Glutamatergic neuron (in vitro differentiated cells): ENCODE measurements around the gene C7orf33. TPM values are rescaled to one million over a fixed set of nuclear protein-coding genes. Genes with fewer than 3 reads are reported as not detected.
"Not testable (repeated sequence)": the region's sequence is repeated elsewhere in the genome, so short reads cannot be mapped to it uniquely, and the experiment has no call there.

Experiments
- DNase-seq: peaks from one replicate; pipeline ENCODE4 v3.0.0; 2022
- H3K27ac Mint-ChIP-seq: one replicate; pipeline ENCODE4 v1.8.0; 2020; ENCODE audit warnings: mild to moderate bottlenecking, mixed read lengths, inconsistent platforms; ENCODE audit not compliant: unreplicated experiment
- H3K27me3 Mint-ChIP-seq: one replicate; pipeline ENCODE4 v1.8.0; 2020; ENCODE audit warnings: mild to moderate bottlenecking, moderate library complexity, mixed read lengths, inconsistent platforms; ENCODE audit not compliant: unreplicated experiment
- H3K36me3 Mint-ChIP-seq: one replicate; pipeline ENCODE4 v1.8.0; 2020; ENCODE audit warnings: mild to moderate bottlenecking, mixed read lengths, inconsistent platforms; ENCODE audit not compliant: unreplicated experiment
- H3K4me1 Mint-ChIP-seq: one replicate; pipeline ENCODE4 v1.8.0; 2020; ENCODE audit warnings: mild to moderate bottlenecking, low read depth, mixed read lengths, inconsistent platforms; ENCODE audit not compliant: unreplicated experiment
- H3K4me3 Mint-ChIP-seq: one replicate; pipeline ENCODE4 v1.8.0; 2020; ENCODE audit warnings: mild to moderate bottlenecking, mixed read lengths, inconsistent platforms; ENCODE audit not compliant: unreplicated experiment
- H3K9me3 Mint-ChIP-seq: one replicate; pipeline ENCODE4 v1.8.0; 2020; ENCODE audit warnings: mild to moderate bottlenecking, moderate library complexity, mixed read lengths, inconsistent platforms; ENCODE audit not compliant: unreplicated experiment
- CTCF ChIP-seq: fragments of 200-600 bp; sonication (generic); IDR thresholded peaks from one replicate; pipeline ENCODE4 v1.5.0; 2021; ENCODE audit not compliant: partially characterized antibody, unreplicated experiment
- total RNA-seq: library from RNA; stranded (reverse); fragmentation: NEBNext Ultra II Directional; extraction: Animal tissue kit (Norgen Biotek cat#: 25700); gene quantifications from one replicate; pipeline ENCODE4 v1.2.1, GENCODE V29; 2021; ENCODE audit not compliant: unreplicated experiment

C7orf33 gene
- total RNA-seq, 1 donor from 2014 or later, result not detected

- Mint-ChIP-seq H3K4me3 (no peak overlapping the region), H3K36me3 (peaks cover 5% of the 10 kb centered on the region), H3K27ac (no peak overlapping the region), H3K4me1 (peaks cover 4% of the 10 kb centered on the region), H3K27me3 (no peaks in the 10 kb centered on the region), H3K9me3 (no peaks in the 10 kb centered on the region)
- TF ChIP-seq CTCF, result no peak
- DNase-seq, result no peak
These were observed 23.0 kb upstream of the C7orf33 start for GRCh38 chr7:148567524-148567923.

- Mint-ChIP-seq H3K27ac (no peak overlapping the region), H3K9me3 (no peaks in the 10 kb centered on the region), H3K27me3 (no peaks in the 10 kb centered on the region), H3K4me3 (no peak overlapping the region), H3K36me3 (peaks cover 5% of the 10 kb centered on the region), H3K4me1 (peaks cover 4% of the 10 kb centered on the region)
- TF ChIP-seq CTCF, result no peak
- DNase-seq, result no peak
These were observed 20.1 kb upstream of the C7orf33 start for GRCh38 chr7:148570510-148570909.

- not testable (repeated sequence) for H3K27me3 Mint-ChIP-seq, H3K9me3 Mint-ChIP-seq, DNase-seq, H3K27ac Mint-ChIP-seq, H3K36me3 Mint-ChIP-seq, H3K4me1 Mint-ChIP-seq, H3K4me3 Mint-ChIP-seq
These were observed 19.6 kb upstream of the C7orf33 start for GRCh38 chr7:148570973-148571372.

- Mint-ChIP-seq H3K27ac (no peak overlapping the region), H3K27me3 (no peaks in the 10 kb centered on the region), H3K9me3 (no peaks in the 10 kb centered on the region), H3K4me3 (no peak overlapping the region), H3K36me3 (peaks cover 5% of the 10 kb centered on the region), H3K4me1 (peaks cover 4% of the 10 kb centered on the region)
- no peak for TF ChIP-seq CTCF
- DNase-seq, result no peak
These were observed 19.2 kb upstream of the C7orf33 start for GRCh38 chr7:148571381-148571780.

GRCh38 chr7:148572067-148572522 is 18.5 kb upstream of the C7orf33 start:
- no peaks in the 10 kb centered on the region for H3K9me3 Mint-ChIP-seq
- no peak for TF ChIP-seq CTCF
- no peak for DNase-seq
- peaks cover 5% of the 10 kb centered on the region for H3K36me3 Mint-ChIP-seq
- no peaks in the 10 kb centered on the region for H3K27me3 Mint-ChIP-seq
- H3K4me1 Mint-ChIP-seq, result peaks cover 4% of the 10 kb centered on the region
- no peak overlapping the region for H3K27ac Mint-ChIP-seq
- H3K4me3 Mint-ChIP-seq, result no peak overlapping the region

- H3K4me1 Mint-ChIP-seq, H3K36me3 Mint-ChIP-seq, H3K9me3 Mint-ChIP-seq, H3K27me3 Mint-ChIP-seq, H3K27ac Mint-ChIP-seq, H3K4me3 Mint-ChIP-seq, DNase-seq: not testable (repeated sequence)
These were observed 17.0 kb upstream of the C7orf33 start for GRCh38 chr7:148573581-148573980.
